Raji (cell line): Measurements from ENCODE around the gene IGF1R.

Source experiments
- POLR2A ChIP-seq: IDR thresholded peaks from 2 replicates; pipeline ENCODE4 v1.6.1; 2011; ENCODE audit warnings: low read depth, low read length, control low read depth; ENCODE audit not compliant: insufficient read depth

The IGF1R gene

GRCh38 chr15:98758224-98758623 lies 109.9 kb downstream of the IGF1R start:
- TF ChIP-seq POLR2A = no peak

- no peak for TF ChIP-seq POLR2A
These were observed 110.9 kb downstream of the IGF1R start for GRCh38 chr15:98759277-98759676.

- TF ChIP-seq POLR2A = no peak
These were observed 111.9 kb downstream of the IGF1R start for GRCh38 chr15:98760112-98760826.

- TF ChIP-seq POLR2A = no peak
These were observed 112.6 kb downstream of the IGF1R start for GRCh38 chr15:98760975-98761374.

GRCh38 chr15:98763179-98763578 lies 114.8 kb downstream of the IGF1R start:
- TF ChIP-seq POLR2A = no peak

- no peak for TF ChIP-seq POLR2A
These were observed 116.0 kb downstream of the IGF1R start for GRCh38 chr15:98764291-98764690.

GRCh38 chr15:98765610-98766009 lies 117.3 kb downstream of the IGF1R start:
- no peak for TF ChIP-seq POLR2A

- TF ChIP-seq POLR2A = no peak
These were observed 119.4 kb downstream of the IGF1R start for GRCh38 chr15:98767692-98768091.

- no peak for TF ChIP-seq POLR2A
These were observed 121.5 kb downstream of the IGF1R start for GRCh38 chr15:98769867-98770266.

- TF ChIP-seq POLR2A = no peak
These were observed 122.6 kb downstream of the IGF1R start for GRCh38 chr15:98770984-98771383.

GRCh38 chr15:98771541-98771940 lies 123.2 kb downstream of the IGF1R start:
- TF ChIP-seq POLR2A = no peak

- TF ChIP-seq POLR2A = no peak
These were observed 124.6 kb downstream of the IGF1R start for GRCh38 chr15:98772895-98773294.

GRCh38 chr15:98773616-98774015 lies 125.3 kb downstream of the IGF1R start:
- TF ChIP-seq POLR2A = no peak

GRCh38 chr15:98774756-98775497 lies 126.6 kb downstream of the IGF1R start:
- no peak for TF ChIP-seq POLR2A

- no peak for TF ChIP-seq POLR2A
These were observed 127.3 kb downstream of the IGF1R start for GRCh38 chr15:98775498-98776230.

- no peak for TF ChIP-seq POLR2A
These were observed 128.4 kb downstream of the IGF1R start for GRCh38 chr15:98776607-98777281.

GRCh38 chr15:98777426-98777825 lies 129.1 kb downstream of the IGF1R start:
- no peak for TF ChIP-seq POLR2A
